Activated CD8-positive, alpha-beta memory T cell treated with anti-CD3 and anti-CD28 coated beads, Interleukin-2, amount 50 U/mL, for 1 hour (primary cell): ENCODE measurements around the gene SMARCA2.

ENCODE experiments used
- DNase-seq: peaks from one replicate; pipeline ENCODE4 v3.0.0-alpha.2; 2020; ENCODE audit errors: extremely low read depth

SMARCA2 gene

DNA sequence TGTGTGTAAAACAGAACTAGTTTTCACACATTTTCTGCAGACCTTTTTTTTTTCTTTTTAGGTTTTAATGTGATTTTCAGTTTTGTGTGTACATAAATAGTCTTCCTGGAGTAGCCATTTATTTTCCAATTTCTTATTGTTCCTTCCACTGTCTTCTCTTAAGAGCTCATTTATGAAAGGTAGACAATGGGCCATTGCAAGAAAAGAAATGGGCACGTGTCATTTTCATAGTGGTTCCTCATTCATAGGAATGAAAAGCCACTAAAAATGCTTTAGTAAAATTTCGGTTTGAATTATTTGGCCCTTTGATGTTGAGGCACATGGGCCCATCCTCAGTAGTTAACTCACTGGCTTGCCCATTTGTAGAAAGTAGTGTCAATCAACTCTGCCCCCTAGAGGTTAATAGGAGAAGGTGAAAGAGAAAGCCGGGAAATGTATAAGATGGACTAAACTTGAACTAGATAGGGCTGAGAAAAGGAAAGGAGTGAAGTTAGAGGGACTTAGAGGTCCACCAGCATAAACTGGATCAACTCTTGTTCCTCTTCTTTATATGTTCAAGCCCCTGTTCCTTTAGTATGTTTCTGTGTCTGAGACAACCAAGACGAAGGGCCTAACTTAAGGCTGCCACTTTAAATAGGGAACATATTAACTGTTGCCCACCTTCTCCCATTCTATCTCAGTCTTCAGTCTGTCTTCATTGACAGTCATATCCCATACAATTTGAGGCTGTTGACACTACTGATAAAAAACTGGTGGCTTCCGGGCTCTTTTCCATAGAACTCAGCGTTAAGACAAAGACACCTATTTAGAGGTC lies 72.6 kb downstream of the SMARCA2 start:
- DNase-seq, result no peak

- DNase-seq, result no peak
Measured at GRCh38 chr9:2093920-2094597, 78.9 kb downstream of the SMARCA2 start.

GRCh38 chr9:2096376-2096970 lies 81.3 kb downstream of the SMARCA2 start:
- no peak for DNase-seq

GRCh38 chr9:2106666-2107065 lies 91.5 kb downstream of the SMARCA2 start:
- no peak for DNase-seq

- no peak for DNase-seq
Measured at GRCh38 chr9:2107906-2108451, 92.8 kb downstream of the SMARCA2 start.

- no peak for DNase-seq
Measured at GRCh38 chr9:2109069-2109650, 94.0 kb downstream of the SMARCA2 start.

GRCh38 chr9:2110036-2110435 lies 94.9 kb downstream of the SMARCA2 start:
- DNase-seq, result no peak

DNA sequence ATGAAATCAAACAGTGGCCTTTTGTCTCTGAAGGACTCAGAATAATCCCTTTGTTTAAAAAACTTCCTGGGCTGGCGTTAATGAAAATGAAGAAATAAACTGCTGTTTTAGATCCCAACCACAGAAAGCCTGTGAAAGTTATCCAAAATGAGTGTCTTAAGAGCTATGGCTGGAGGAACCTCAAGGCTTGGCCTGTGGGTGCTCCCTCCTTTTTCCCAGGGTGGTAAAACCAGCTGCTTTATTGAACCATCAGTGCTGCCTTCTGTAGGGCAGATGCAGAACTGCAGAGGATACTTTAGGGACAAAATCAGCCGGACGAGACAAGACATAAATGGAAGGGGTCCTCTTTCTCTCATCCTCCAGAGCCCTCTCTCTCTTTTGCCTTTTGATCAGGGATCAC lies 100.9 kb downstream of the SMARCA2 start:
- no peak for DNase-seq

GRCh38 chr9:2117527-2117926 lies 102.4 kb downstream of the SMARCA2 start:
- DNase-seq, result no peak

- DNase-seq, result no peak
Measured at GRCh38 chr9:2119566-2119965, 104.4 kb downstream of the SMARCA2 start.

GRCh38 chr9:2120926-2121689 lies 106.0 kb downstream of the SMARCA2 start:
- no peak for DNase-seq

DNA sequence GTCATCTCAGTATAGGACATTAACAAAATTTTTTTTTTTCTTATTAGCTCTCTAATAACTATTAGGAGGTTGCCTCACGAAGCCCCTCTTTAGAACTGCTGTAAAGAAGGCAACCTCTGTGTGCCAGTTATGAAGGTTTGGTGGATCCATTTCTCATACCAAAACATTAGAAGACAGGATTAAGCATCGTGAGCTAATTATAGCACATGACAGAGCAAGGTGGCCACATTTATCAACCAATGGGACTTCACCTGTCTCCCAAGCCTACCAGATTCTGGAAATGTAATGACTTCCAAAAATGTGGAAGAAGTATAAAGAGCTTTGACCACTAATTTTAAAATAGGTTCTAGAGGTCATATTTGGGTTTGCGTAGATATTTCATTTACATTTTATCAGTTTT lies 107.2 kb downstream of the SMARCA2 start:
- DNase-seq, result no peak

DNA sequence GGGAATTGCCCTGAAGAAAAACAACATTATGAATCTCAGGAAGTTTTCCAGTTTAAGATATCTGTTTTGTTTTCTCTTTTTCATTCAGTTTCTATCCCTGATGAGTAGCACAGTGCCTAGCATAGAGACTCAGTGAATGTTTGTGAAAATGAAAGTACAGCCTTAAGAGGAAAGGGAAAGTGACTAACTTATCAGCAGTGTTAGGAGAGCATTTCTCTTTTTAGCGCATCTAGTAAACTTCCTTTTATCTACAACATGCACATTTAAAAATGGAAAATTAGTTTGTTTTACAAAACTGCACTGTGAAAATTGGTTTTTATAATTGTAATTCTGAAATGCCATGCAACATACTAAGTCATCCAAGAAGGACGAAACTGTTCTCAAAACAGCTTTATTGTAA lies 110.8 kb downstream of the SMARCA2 start:
- DNase-seq, result no peak

DNA sequence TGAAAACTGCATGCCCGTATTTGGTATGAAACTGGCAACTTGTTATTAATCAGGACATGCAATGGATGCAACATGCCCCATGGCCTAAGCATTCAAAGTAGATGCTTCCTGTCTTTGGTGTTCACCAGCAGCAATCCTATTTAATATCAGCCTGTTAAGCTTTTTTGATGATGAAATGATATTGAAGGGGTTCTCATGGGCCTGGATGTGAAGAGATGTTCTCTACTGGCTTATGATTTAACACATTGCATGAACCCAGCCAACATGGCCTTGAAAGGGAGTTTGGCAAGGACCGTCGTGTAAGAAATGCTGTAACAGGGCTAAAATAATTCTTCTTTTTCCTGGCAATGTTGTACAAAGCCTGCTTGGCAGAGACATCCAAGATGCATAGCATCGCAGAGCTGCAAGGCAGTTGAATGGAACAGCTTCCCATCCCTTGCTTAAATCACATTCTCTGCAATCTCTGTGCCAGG lies 111.2 kb downstream of the SMARCA2 start:
- DNase-seq, result no peak

- DNase-seq, result no peak
Measured at GRCh38 chr9:2127486-2127885, 112.3 kb downstream of the SMARCA2 start.

DNA sequence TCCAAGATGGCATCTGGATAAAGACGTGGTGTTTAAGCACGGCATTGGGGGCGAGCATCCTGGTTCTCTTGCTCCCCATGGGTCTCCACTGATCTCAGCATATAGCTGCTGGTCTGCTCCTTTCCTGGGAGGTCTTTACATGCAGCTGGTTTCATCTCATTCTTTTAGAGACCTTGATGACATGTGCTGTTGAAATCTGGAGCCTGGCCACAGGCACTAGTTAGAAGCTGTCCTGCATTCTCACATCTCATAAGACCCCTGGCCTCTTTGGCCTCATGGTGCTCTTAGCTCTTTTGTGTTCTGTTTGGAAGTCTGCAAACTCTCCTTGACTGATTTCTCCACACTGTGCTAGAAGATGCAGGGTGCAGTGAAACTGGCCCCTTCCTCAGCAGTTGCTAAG lies 113.0 kb downstream of the SMARCA2 start:
- no peak for DNase-seq

DNA sequence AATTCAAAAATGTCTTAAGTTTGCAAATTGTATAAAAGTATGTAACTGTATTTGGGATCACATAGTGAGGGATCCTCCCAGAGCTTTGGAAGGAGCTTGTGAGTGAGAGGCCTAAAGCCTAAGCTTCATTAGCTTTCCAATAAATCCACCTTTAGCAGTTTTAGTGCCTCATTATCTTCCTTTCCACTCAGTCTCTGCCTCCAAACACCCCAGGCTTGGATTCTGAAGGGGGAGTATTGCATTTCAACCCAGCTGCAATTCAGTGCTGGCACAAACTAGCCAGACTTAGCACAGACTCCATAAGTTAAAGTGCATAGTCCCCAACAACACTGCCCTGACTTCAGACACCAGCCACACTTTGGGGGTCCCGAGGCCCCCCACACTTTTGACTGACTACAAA lies 113.5 kb downstream of the SMARCA2 start:
- no peak for DNase-seq

GRCh38 chr9:2130941-2131340 lies 115.8 kb downstream of the SMARCA2 start:
- DNase-seq, result no peak

GRCh38 chr9:2132484-2133082 lies 117.4 kb downstream of the SMARCA2 start:
- no peak for DNase-seq

GRCh38 chr9:2134391-2134790 lies 119.2 kb downstream of the SMARCA2 start:
- DNase-seq, result no peak

- DNase-seq, result no peak
Measured at GRCh38 chr9:2138646-2139045, 123.5 kb downstream of the SMARCA2 start.
